Glomerular endothelial cell (primary cell): ENCODE data around the gene MRPL30. TPM values are rescaled to one million over a fixed set of nuclear protein-coding genes. Genes with fewer than 3 reads are reported as not detected.
"Not testable (repeated sequence)": the region's sequence is repeated elsewhere in the genome, so short reads cannot be mapped to it uniquely, and the experiment has no call there.

Experiments
- DNase-seq: peaks from one replicate; pipeline ENCODE4 v3.0.0-alpha.2; 2011; ENCODE audit warnings: low read depth, low spot score; ENCODE audit errors: extremely low read depth
- total RNA-seq: library from RNA; depleted of rRNA; stranded (reverse); fragments of >200 nt; gene quantifications from 2 replicates; pipeline ENCODE4 v1.2.3, GENCODE V29; 2015

Gene MRPL30
- 37.2 and 39.7 TPM in 2 replicates for total RNA-seq

DNA sequence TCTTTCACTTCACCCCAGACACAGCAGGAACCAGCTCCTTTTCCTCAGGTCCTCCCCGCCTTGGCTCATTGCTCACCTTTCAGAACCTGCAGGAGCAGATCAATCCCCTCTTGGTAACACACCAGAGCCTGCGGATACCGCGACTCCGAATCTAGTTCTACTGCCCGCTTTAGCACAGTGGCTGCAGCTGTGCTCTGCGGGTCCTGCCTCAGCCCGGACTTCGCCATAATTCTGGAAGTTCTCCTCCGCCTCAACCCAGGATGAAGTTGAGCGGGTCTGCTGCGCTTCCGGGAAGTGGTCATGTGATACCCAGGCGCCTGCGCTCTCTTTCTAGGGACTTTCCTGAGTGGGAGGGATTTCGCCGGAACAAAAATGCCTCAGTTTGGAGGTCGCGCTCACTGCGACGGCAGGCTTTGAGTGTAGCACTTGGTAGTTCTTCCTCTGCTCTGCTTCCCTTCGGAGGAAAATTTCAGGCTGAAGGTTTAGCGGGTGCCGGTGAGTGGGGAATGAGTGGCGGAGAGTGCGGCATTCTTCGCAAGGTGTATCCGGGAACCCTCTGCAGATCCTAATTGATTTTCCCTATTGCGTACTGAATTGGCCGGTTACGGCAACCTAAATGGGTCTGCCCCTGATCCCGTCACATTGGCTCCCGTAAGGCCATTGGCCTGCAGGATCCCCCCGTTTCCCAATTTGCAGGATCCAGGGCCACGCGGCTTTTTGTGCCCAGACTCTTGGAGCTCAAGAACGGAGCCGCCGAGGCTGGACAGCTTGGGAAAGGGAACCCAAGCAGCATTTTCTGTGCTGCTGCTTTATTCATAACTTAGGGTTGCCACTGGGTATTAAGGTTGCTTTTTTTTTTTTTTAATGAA lies at the start of gene MRPL30, which contains the start of gene MITD1:
TSS of gene MRPL30 (plus strand) at position 430 of the 869 bp plus-strand sequence. CDS start 5,020 bp downstream, outside the sequence.
TSS of gene MITD1 (minus strand) at position 304 of the 869 bp plus-strand sequence. CDS start at position 227, 77 bp downstream.
- peak; percentile 93 for DNase-seq

DNA sequence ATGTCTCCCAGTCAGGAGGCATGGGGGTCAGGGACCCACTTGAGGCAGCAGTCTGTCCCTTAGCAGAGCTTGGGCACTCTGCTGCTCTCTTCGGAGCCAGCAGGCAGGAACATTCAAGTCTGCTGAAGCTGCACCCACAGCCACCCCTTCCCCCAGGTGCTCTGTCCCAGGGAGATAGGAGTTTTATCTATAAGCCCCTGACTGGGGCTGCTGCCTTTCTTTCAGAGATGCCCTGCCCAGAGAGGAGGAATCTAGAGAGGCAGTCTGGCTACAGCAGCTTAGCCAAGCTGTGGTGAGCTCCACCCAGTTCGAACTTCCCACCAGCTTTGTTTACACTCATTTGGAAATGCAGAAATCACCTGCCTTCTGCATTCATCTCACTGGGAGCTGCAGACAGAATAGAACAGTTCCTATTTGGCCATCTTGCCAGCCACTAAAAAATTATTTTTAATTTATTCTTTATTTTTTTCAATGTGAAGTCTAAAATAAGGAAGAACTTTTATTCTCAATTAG lies 45.9 kb upstream of the MRPL30 start:
- DNase-seq: not testable (repeated sequence)

DNA sequence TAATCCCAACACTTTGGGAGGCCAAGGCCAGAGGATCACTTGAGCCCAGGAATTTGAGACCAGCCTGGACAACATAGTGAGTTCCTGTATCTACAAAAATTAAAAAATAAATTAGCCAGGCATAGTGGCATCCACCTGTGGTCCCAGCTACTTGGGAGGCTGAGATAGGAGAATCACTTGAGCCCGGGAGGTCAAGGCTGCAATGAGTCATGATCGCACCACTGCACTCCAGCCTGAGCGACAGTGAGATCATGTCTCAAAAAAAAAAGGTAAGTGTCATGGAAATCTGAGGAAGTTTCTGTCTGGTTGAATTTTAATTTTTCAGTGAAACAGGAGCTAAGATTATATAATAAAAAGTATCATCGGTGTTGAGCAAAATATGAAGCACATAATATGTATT lies 42.0 kb upstream of the MRPL30 start:
- no peak for DNase-seq

DNA sequence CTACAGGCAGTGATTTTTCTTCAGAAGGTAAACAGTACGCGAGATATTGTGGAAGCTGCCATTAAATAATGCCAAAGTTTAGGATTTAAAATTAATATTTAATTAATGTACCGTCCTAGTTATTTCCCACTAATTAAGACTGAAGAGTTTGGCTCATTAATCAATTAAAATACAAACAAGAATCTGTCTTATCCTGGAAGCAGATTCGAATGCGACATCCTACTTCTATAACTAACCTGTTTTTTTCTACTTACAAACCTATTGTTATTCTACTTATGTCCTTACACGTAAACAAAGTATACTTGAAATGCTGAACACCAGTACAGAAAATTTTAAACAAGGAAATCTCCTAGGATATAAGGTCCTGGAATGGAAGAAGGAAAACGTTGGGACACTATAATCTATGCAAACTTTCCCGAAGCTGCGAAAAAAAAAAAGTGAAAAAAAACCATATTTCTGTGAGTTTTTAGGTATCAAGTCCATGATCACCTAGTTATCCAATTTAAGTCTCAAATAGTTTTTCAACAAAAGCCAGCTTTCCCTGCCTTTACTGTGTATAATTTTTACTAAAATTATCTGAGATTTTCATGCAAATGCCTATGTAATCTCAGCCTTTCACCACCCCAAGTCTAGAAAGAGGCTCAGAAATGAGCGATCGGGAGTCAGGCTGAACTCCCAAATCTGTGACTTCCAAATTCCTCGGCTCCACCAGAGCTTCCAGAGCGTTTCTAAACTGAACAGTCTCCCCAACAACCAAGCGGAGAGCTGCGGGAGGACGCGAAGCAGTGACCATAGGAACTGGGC lies 40.7 kb upstream of the MRPL30 start:
- no peak for DNase-seq

DNA sequence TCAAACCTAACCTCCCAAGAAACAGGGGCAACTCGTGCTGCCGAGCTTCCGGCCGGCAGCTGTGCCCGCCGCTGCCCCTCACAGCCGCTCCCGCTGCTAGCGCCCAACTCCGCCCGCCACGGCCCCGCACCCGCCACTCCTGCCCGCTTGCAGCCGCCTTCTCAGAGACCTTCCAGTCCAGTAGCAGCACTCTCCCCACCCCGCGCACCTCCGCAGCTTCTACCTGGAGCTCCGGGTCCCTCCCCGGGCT lies 40.2 kb upstream of the MRPL30 start:
- DNase-seq: no peak

DNA sequence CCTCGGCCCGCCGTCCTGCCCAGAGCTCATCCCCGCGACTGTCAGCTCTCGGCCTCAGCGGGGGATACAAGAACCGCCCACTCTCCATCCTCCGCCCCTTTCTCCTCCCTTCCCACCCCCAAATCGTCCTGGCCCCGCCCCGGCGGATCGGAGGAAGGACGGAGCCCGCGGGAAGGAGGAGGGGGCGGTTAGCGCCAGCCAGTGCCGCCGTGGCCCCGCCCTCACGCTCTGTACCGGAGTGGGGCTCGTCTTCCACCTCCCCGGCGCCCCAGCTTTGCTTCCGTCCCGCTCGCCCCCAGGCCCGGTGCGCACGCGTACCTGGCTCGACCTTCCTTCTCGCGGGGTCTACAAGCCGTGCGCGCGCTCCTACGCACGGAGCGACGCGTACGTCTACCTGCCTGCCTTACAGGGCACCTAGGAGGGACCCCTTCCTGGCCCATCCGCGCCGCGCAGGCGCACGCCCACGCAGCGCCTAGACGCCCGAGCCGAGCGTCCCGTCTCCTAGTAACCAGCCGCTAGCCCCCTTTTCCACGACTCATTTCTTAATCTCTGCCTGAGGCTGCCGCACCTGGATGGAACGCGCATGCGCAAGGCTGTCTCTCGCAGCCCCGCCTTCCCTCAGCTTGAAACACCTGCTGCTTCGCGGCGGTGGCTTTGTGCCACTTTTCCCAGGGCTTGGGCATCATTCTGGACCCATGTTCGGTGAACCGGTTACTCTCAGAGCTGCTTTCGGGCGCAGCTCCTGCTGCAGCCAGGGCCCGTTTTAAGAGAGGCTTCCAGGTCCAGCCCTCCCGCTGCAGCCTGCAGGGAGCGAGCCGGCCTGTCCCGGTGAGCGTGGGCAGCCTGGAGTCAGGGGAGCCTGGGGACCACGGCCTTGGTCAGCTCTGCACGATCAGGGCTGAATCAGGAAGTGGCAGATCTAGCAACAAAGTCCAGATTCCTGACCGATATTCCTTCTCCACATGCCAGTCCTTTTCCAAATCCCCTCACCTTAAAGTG lies 39.6 kb upstream of the MRPL30 start, which contains the start of gene C2orf15:
TSS of gene C2orf15 (plus strand) at position 598 of the 999 bp plus-strand sequence. CDS start 8,852 bp downstream, outside the sequence.
- DNase-seq: no peak

DNA sequence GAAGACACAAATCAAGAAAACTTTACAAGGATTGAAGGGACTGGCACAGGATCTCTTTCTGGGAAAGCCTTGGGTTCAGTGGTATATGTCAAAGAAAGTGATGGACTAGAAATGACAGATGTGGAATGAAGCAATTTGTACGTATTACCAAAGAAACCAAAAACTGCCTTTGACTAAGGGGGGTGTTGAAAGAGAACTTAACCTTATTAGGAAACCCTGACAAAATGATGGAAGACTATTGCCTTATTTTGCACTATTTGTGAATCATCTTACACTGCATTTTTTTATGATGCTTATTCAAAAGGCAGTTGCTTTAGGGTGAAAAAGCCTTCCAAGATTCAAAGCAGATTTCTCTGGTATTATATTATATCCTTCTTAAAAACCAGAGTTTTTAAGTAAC lies 30.3 kb upstream of the MRPL30 start:
- no peak for DNase-seq

DNA sequence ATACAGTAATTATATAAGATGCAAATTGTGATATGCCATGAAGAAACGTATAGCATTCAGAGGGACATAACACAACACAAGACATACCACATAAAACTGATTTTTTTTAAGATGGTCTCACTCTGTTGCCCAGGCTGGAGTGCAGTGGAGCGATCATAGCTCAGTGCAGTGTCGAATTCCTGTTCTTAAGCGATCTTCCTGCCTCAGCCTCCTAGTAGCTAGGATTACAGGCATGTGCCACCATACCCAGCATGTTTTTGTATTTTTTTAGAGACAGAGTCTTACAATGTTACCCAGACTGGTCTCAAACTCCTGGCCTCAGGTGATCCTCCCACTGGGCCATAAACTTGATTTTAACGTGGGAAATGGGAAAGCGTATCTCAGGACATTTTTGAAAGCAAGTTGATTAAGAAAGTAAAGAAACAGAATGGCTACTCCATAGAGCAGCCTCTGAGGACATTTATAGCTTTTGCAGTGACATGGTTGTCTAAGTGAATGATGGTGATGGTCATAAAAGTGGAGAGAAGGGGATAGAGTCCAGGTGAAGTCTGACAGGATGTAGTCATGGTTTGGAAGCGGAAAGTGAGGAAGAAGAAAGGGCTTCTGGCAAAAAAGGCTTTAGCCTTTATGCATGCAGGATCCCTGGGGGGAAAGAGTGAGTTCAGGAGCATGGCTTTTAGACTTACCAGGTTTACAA lies 28.6 kb upstream of the MRPL30 start:
- no peak for DNase-seq

DNA sequence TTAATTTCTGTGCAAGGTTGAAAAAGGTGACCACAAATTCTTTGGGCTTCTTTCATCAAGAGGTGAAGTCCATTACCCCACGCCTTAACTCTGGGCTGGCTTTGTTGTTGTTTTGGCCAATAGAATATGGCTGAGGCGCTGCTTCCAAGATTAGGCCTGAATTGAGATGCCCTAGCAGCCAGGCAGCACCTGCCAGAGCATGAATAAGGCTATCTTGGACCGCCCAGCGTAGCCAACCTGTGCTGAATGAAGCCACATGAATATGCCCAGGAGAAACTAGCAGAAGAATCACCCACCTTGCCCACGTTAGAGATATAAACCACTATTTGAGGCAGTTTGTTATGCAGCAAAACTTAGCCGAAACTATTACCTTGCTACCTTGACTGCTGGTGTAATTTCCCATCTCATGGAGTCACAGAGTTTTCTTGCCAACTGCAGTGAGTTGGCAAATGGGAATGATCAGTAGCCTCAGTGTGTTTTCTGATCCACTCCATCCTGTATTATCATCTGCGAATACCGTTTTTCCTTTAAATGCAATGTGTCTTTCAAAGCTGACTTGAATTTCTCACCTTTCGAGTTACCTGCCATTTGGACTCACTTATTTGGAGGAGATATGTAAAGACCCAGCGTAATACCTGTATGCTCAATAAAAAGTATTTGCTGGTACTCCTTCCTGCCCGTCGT lies 26.9 kb upstream of the MRPL30 start:
- DNase-seq: no peak

DNA sequence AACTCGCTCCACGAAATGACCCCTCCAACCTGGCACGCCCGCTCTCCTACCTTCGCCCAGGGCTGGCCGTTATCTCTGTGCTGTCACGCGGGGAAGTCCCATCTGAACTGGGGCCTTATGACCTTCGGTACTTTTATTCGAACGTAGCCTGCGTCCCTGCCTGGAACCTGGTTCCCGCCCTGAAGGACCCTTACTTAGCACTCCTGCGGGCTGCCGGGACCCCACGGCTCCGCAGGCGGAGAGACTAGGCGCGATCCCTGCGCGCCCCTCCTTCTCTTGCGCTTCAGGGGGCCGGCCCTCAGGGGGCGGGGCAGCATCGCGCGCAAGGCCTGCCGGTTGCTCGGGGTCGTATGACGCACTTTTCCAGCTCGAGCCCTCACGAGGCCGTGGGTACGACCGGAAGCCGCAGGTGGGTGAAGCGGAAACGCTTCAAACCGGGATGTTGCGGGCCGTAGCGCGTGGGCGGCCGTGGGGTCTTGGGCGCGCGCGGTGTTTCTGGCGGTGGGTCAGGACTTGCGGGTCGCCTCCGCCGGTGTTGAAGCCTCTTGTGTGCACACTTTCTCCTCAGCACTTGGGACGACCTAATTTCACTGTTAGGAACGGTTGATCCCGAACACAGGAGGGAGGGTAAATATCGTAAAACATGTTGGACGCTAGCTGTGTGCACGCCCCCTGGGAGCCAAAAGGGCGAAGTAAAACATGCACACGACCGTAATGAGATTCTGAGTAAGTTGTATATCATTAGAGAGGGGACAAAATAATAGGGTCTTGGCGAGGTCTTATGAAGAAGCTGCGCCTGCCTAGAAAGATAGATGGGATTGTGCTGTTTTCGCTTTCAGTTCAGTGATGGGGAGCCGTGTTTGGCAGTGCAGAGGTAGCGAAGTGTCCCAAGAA lies 26.1 kb upstream of the MRPL30 start, which contains the start of the genes LIPT1 and TSGA10:
TSS of gene LIPT1 (plus strand) at position 325 of the 894 bp plus-strand sequence. CDS start 6,991 bp downstream, outside the sequence.
TSS of gene TSGA10 (minus strand) at position 300 of the 894 bp plus-strand sequence. CDS start 45,503 bp downstream, outside the sequence.
- DNase-seq: peak; percentile 36

DNA sequence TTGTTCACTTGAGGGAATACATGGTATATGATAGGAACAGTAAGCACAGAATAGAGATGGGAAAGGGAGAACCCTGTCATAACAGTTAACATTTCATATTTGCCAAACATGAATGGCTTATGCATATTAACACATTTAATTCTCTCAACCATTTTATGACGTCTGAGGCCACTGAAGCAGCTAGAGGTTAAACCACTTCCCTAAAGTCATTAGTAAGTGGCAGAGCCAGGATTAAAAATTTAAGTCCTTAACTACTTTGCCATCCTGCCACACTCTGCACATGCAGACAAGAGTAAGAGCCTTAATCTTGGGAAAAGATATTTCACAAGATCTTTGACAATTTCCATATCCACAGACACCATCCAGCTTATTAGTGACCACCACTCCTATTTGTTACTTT lies 24.1 kb upstream of the MRPL30 start:
- no peak for DNase-seq

DNA sequence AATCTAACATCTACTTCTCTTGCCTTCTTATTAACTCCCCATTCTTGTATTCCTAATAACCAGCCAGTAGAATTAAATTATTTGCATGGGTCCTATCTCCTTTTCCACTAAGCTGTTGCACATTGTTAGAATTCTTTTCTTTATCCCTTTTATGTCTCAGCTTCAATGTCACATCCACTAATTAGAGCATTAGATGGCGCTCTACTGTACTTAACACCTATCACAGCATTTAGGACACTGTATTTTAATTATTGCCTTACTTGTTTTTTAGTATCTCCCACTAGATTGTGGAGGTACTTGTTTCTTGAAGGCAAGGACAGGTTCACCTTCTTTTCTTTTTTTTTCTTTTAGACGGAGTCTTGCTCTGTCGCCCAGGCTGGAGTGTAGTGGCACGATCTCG lies 22.4 kb upstream of the MRPL30 start:
- DNase-seq: no peak

DNA sequence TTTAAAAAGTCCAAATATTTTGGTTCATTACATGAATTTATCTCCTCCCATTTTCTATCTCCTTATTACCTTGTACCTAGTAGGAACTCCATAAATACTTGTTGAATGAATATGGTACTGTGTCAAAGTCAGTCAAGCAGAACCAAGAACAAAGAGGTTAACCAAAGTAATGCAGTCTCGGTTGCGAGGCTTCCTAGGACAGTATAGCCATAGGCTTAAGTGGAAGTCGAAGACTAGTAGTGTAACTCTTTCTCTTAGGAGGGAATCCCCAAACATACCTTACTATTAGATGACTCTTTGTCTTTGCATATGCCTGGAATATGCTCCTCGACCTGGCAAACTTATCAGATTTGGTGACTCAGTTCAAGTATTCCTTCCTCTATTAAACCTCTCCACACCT lies 21.4 kb upstream of the MRPL30 start:
- no peak for DNase-seq

DNA sequence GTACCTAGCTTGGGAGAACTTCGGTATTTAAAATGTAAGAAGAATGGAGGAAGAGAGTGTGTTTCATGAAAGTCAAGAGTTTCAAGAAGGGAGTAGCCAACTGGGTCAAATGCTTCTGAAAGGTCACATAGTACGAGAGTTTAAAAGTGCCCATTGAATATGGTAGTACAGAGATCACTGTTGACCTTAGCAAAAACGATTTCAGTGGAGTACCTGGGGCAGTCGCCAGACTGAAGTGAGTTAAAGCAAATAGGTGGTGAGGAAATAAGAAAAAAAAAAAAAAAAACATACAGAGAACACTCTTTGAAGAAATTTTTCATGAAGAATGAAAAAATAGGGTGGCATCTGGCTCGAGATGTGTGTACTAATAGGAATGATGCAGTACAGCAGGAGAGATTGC lies 14.8 kb upstream of the MRPL30 start:
- no peak for DNase-seq

DNA sequence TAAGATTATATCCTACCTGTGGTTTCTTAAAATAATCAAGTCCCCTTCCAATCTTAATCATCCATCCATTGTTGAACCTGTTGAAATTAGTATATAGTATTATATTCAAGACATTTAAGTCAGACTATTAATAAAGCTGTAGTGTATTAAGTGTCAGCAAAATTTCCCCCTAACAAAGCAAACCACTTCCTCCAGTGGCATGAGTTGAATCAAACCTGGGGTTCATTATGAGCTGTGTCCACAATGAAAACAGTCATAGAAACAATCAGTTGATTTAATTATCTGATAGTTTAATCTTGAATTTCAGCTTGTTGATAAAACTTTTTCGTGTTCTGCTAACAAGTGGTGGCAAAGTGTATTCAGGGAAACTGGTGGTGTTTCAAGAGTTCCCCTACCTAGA lies 11.4 kb upstream of the MRPL30 start:
- DNase-seq: no peak

DNA sequence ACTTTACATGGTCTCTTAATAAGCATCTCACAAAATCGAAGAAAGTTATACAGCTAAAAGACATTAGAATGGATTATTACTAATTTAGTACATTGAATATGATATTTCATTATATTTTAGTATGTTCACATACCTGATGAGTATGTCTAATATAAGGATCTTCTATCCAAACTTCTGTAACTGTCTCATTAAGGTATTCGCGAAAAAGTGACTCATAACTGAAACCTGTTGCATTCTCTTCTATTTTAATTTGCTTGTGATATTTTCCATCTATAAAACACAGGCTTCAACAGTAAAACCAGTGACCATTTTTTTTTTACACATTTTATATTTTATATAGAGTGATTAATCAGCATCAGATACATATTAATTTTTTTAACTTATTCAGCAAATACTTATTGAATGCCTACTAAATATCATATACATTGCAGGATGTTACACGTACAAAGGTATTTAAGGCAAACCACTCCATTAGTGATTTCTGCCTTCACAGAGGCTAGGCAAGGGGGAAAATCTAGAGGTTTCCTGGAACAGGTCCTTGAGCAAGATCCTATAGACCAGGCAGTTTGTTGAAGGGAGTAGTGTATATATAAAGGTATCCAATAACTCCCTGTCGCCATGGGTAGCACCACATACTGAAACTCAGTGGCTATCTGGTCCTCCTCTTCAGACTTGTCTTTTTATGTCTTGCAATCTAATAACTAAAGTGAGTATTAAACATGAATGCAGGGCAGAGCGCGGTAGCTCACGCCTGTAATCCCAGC lies 9.4 kb upstream of the MRPL30 start:
- DNase-seq: no peak

DNA sequence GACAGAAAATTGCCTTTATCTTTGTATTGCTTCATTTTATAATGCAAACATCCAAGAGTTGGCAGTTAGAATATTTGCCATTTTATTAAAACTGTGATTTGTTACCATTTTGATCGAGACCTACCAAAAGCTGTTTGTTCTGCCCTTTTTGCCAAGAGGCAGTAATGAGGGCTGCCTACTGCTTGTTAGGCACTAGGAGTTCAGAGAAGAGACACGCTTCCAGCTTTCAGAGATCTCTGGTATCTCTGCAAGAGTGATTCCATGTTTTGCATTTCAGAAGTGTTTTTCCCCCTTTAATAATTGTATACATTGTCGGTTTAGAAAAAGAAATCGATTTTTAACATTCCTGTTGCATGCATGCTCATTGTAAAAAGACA lies 628 bp downstream of the MRPL30 start:
- no peak for DNase-seq
